Mesendoderm (in vitro differentiated cells): ENCODE data around the gene CACNB4.

ENCODE experiments used
- DNase-seq: peaks from one replicate; pipeline ENCODE4 v3.0.0; 2013
- H2AK5ac ChIP-seq: 2 replicates; pipeline ENCODE4 v1.6.1; 2013; ENCODE audit warnings: low read length, inconsistent platforms
- H2BK120ac ChIP-seq: 2 replicates; pipeline ENCODE4 v1.6.1; 2013; ENCODE audit warnings: low read depth, mild to moderate bottlenecking, low read length, moderate library complexity, mixed read lengths
- H2BK15ac ChIP-seq: replicated peaks from 2 replicates; pipeline ENCODE4 v1.6.1; 2013; ENCODE audit warnings: low read depth, mild to moderate bottlenecking, moderate library complexity
- H2BK5ac ChIP-seq: 2 replicates; pipeline ENCODE4 v1.6.1; 2013; ENCODE audit warnings: low read length, inconsistent platforms
- H3K18ac ChIP-seq: 2 replicates; pipeline ENCODE4 v1.6.1; 2013; ENCODE audit warnings: mild to moderate bottlenecking, low read length, mixed read lengths
- H3K23ac ChIP-seq: one replicate; pipeline ENCODE4 v1.6.1; 2013; ENCODE audit warnings: low read length
- H3K27ac ChIP-seq: 2 replicates; pipeline ENCODE4 v1.5.1; 2013; ENCODE audit warnings: low read depth, mild to moderate bottlenecking, inconsistent platforms, low read length, moderate library complexity
- H3K27me3 ChIP-seq: 2 replicates; pipeline ENCODE4 v1.6.1; 2013; ENCODE audit warnings: low read length, control low read depth, mild to moderate bottlenecking, inconsistent platforms; ENCODE audit not compliant: insufficient read depth, poor library complexity
- H3K36me3 ChIP-seq: 2 replicates; pipeline ENCODE4 v1.6.1; 2013; ENCODE audit warnings: low read length, inconsistent platforms; ENCODE audit not compliant: control insufficient read depth, insufficient read depth
- H3K4ac ChIP-seq: one replicate; pipeline ENCODE4 v1.6.1; 2013; ENCODE audit warnings: low read depth, mild to moderate bottlenecking, low read length, moderate library complexity
- H3K4me1 ChIP-seq: 2 replicates; pipeline ENCODE4 v1.6.1; 2013; ENCODE audit warnings: low read depth, low read length, inconsistent platforms; ENCODE audit not compliant: control insufficient read depth
- H3K4me2 ChIP-seq: 2 replicates; pipeline ENCODE4 v1.6.1; 2013; ENCODE audit warnings: low read length
- H3K4me3 ChIP-seq: 2 replicates; pipeline ENCODE4 v1.5.1; 2013; ENCODE audit warnings: mild to moderate bottlenecking, low read length
- H3K56ac ChIP-seq: one replicate; pipeline ENCODE4 v1.6.1; 2013; ENCODE audit warnings: low read length
- H3K79me1 ChIP-seq: 2 replicates; pipeline ENCODE4 v1.6.1; 2013; ENCODE audit warnings: low read length, inconsistent platforms
- H3K79me2 ChIP-seq: 2 replicates; pipeline ENCODE4 v1.6.1; 2013; ENCODE audit warnings: mild to moderate bottlenecking, low read length; ENCODE audit not compliant: control insufficient read depth, insufficient read depth
- H3K9ac ChIP-seq: 2 replicates; pipeline ENCODE4 v1.6.1; 2013; ENCODE audit warnings: low read length, inconsistent platforms
- H4K5ac ChIP-seq: one replicate; pipeline ENCODE4 v1.6.1; 2013; ENCODE audit warnings: low read length
- H4K8ac ChIP-seq: one replicate; pipeline ENCODE4 v1.6.1; 2013; ENCODE audit warnings: low read depth, mild to moderate bottlenecking, control low read depth, low read length, moderate library complexity
- WGBS: extraction: QIAGEN DNeasy Blood & Tissue Kit; methylation state at CpG from one replicate; pipeline ENCODE4 v1.1.7; 2013; ENCODE audit warnings: low lambda C conversion rate, missing lambda C conversion rate; ENCODE audit not compliant: insufficient coverage; ENCODE audit errors: extremely low coverage; 5-methylcytosine and 5-hydroxymethylcytosine counted together

Gene CACNB4

DNA sequence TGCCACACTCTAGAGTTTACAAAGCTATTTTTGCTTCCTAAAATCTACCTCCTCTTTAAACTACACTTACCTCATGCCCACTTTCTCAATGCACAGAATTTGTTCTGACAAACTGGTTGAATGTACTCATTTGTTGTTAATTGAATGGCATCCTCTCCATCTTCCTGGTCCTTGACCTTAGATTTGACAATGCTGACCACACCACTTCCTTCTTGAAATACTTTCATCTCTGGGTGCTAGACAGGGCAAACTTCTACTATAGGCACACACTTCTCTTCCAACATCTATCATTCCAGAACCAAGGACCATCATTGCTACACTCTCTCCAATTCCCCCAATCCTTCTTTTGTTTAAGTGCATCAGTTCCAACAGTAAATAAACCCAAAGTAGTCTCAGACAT, 292.9 kb downstream of the CACNB4 start:
- Histone ChIP-seq H2BK15ac (no peak overlapping the region), H2AK5ac (no peak overlapping the region), H3K79me2 (no peaks in the 10 kb centered on the region), H3K27me3 (no peaks in the 10 kb centered on the region), H3K4me3 (no peak overlapping the region), H3K79me1 (no peaks in the 10 kb centered on the region), H3K56ac (no peak overlapping the region), H3K23ac (no peak overlapping the region), H3K18ac (no peak overlapping the region), H4K8ac (no peak overlapping the region), H4K5ac (no peak overlapping the region), H3K4me1 (no peaks in the 10 kb centered on the region), H2BK5ac (no peak overlapping the region), H3K36me3 (peaks cover 2% of the 10 kb centered on the region), H2BK120ac (no peak overlapping the region), H3K9ac (no peak overlapping the region), H3K27ac (no peak overlapping the region), H3K4me2 (no peak overlapping the region), H3K4ac (no peak overlapping the region)
- DNase-seq, result no peak

DNA sequence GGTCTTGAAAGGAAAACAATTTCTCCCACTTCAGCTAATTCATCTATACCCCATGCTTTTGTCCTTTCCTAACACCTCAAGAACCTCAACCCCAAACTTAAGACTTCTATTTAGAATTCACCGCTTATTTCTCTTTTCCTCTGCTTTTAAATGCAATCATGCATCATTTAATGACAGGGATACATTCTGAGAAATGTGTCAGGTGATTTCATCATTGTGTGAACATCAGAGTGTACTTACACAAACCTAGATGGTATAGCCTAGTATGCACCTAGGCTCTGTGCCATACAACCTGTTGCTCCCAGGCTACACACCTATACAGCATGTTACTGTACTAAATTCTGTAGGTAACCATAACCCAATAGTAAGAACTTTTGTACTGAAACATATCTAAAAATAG, 293.5 kb downstream of the CACNB4 start:
- H3K4ac ChIP-seq, result no peak overlapping the region
- no peaks in the 10 kb centered on the region for H3K4me1 ChIP-seq
- no peak overlapping the region for H2BK15ac ChIP-seq
- no peak overlapping the region for H2BK5ac ChIP-seq
- H3K27me3 ChIP-seq, result no peaks in the 10 kb centered on the region
- no peak overlapping the region for H3K4me2 ChIP-seq
- WGBS, result no CpG with 5 or more reads among the region's 1 CpG
- no peak overlapping the region for H4K5ac ChIP-seq
- H3K56ac ChIP-seq, result no peak overlapping the region
- no peak overlapping the region for H2AK5ac ChIP-seq
- no peak overlapping the region for H3K23ac ChIP-seq
- no peak overlapping the region for H3K9ac ChIP-seq
- H3K79me1 ChIP-seq, result no peaks in the 10 kb centered on the region
- H3K4me3 ChIP-seq, result no peak overlapping the region
- no peak overlapping the region for H3K27ac ChIP-seq
- H3K36me3 ChIP-seq, result peaks cover 2% of the 10 kb centered on the region
- no peak overlapping the region for H4K8ac ChIP-seq
- no peak overlapping the region for H3K18ac ChIP-seq
- no peaks in the 10 kb centered on the region for H3K79me2 ChIP-seq
- no peak overlapping the region for H2BK120ac ChIP-seq
- DNase-seq, result no peak

- no peaks in the 10 kb centered on the region for H3K79me1 ChIP-seq
- H3K4me3 ChIP-seq, result no peak overlapping the region
- H2BK5ac ChIP-seq, result no peak overlapping the region
- no peak overlapping the region for H2BK120ac ChIP-seq
- H4K5ac ChIP-seq, result no peak overlapping the region
- H3K27me3 ChIP-seq, result no peaks in the 10 kb centered on the region
- no peak overlapping the region for H2AK5ac ChIP-seq
- no peak overlapping the region for H4K8ac ChIP-seq
- no peak for DNase-seq
- H3K4ac ChIP-seq, result no peak overlapping the region
- H3K79me2 ChIP-seq, result no peaks in the 10 kb centered on the region
- no peak overlapping the region for H3K9ac ChIP-seq
- no peak overlapping the region for H3K56ac ChIP-seq
- H3K36me3 ChIP-seq, result peaks cover 2% of the 10 kb centered on the region
- H3K23ac ChIP-seq, result no peak overlapping the region
- H2BK15ac ChIP-seq, result no peak overlapping the region
- no peak overlapping the region for H3K18ac ChIP-seq
- H3K4me1 ChIP-seq, result no peaks in the 10 kb centered on the region
- H3K4me2 ChIP-seq, result no peak overlapping the region
- no peak overlapping the region for H3K27ac ChIP-seq
These were observed 295.0 kb downstream of the CACNB4 start for GRCh38 chr2:151803811-151804210.

DNA sequence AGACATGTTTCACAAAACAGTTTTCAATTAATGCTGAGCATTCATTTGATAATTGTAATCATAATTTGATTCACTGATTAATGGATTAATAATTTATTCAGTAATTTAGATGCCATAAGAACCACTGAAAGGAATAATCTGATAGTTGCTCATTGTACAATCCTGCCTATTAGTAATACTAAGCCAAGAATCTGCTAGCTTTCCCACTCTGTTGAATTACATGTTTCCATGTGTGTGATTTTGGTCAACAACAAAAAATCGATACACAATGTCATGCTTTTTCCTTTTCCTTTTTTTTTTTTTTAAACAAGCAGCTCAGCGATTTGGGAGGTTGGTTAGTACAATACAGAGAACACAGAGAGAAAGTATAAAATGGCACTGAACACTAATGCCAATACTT, 296.5 kb downstream of the CACNB4 start:
- Histone ChIP-seq H3K23ac (no peak overlapping the region), H2BK15ac (no peak overlapping the region), H3K4me1 (no peaks in the 10 kb centered on the region), H3K9ac (no peak overlapping the region), H3K4me3 (no peak overlapping the region), H3K18ac (no peak overlapping the region), H3K27me3 (no peaks in the 10 kb centered on the region), H2BK5ac (no peak overlapping the region), H4K5ac (no peak overlapping the region), H3K56ac (no peak overlapping the region), H2BK120ac (no peak overlapping the region), H3K79me2 (no peaks in the 10 kb centered on the region), H3K4me2 (no peak overlapping the region), H2AK5ac (no peak overlapping the region), H3K27ac (no peak overlapping the region), H3K36me3 (peaks cover 2% of the 10 kb centered on the region), H4K8ac (no peak overlapping the region), H3K79me1 (no peaks in the 10 kb centered on the region), H3K4ac (no peak overlapping the region)
- WGBS, result no CpG with 5 or more reads among the region's 2 CpGs
- DNase-seq, result no peak

- H3K27ac ChIP-seq, result no peak overlapping the region
- WGBS, result no CpG with 5 or more reads among the region's 3 CpGs
- no peak overlapping the region for H3K4ac ChIP-seq
- H3K56ac ChIP-seq, result no peak overlapping the region
- no peaks in the 10 kb centered on the region for H3K79me1 ChIP-seq
- no peak overlapping the region for H3K9ac ChIP-seq
- no peaks in the 10 kb centered on the region for H3K27me3 ChIP-seq
- no peak overlapping the region for H2BK5ac ChIP-seq
- H2BK120ac ChIP-seq, result no peak overlapping the region
- H2AK5ac ChIP-seq, result no peak overlapping the region
- H3K4me2 ChIP-seq, result no peak overlapping the region
- H4K8ac ChIP-seq, result no peak overlapping the region
- no peaks in the 10 kb centered on the region for H3K4me1 ChIP-seq
- DNase-seq, result no peak
- H3K79me2 ChIP-seq, result no peaks in the 10 kb centered on the region
- H3K23ac ChIP-seq, result no peak overlapping the region
- no peak overlapping the region for H4K5ac ChIP-seq
- no peak overlapping the region for H2BK15ac ChIP-seq
- H3K4me3 ChIP-seq, result no peak overlapping the region
- no peaks in the 10 kb centered on the region for H3K36me3 ChIP-seq
- H3K18ac ChIP-seq, result no peak overlapping the region
These were observed 299.0 kb downstream of the CACNB4 start for GRCh38 chr2:151799886-151800292.

- H3K4me2 ChIP-seq, result no peak overlapping the region
- H3K4me1 ChIP-seq, result no peaks in the 10 kb centered on the region
- H2BK5ac ChIP-seq, result no peak overlapping the region
- H3K18ac ChIP-seq, result no peak overlapping the region
- no peak for DNase-seq
- no peaks in the 10 kb centered on the region for H3K36me3 ChIP-seq
- no peak overlapping the region for H4K5ac ChIP-seq
- no peak overlapping the region for H2AK5ac ChIP-seq
- H3K79me2 ChIP-seq, result no peaks in the 10 kb centered on the region
- H3K27ac ChIP-seq, result no peak overlapping the region
- no peak overlapping the region for H3K9ac ChIP-seq
- no peak overlapping the region for H3K56ac ChIP-seq
- no peaks in the 10 kb centered on the region for H3K79me1 ChIP-seq
- H2BK15ac ChIP-seq, result no peak overlapping the region
- no peak overlapping the region for H3K4ac ChIP-seq
- no peak overlapping the region for H3K23ac ChIP-seq
- WGBS, result no CpG with 5 or more reads among the region's 2 CpGs
- no peaks in the 10 kb centered on the region for H3K27me3 ChIP-seq
- H4K8ac ChIP-seq, result no peak overlapping the region
- H2BK120ac ChIP-seq, result no peak overlapping the region
- H3K4me3 ChIP-seq, result no peak overlapping the region
These were observed 302.1 kb downstream of the CACNB4 start for GRCh38 chr2:151796774-151797173.
